NCI-H1436 treated with DMSO at 0.1 percent for 48 hours (cell line): Measurements from ENCODE around the gene RXRA.

Source experiments
- DNase-seq: peaks from one replicate; lab custom pipeline; 2025; lab: John Stamatoyannopoulos, UW

RXRA gene

GRCh38 chr9:134403682-134404301, 77.5 kb downstream of the RXRA start:
- DNase-seq: no peak

- DNase-seq: no peak
Measured at GRCh38 chr9:134404376-134405358, 78.4 kb downstream of the RXRA start.

- no peak for DNase-seq
Measured at GRCh38 chr9:134405527-134405926, 79.3 kb downstream of the RXRA start.

- no peak for DNase-seq
Measured at GRCh38 chr9:134406366-134407120, 80.3 kb downstream of the RXRA start.

GRCh38 chr9:134407121-134407779, 81.0 kb downstream of the RXRA start:
- DNase-seq: peak; percentile 1

- DNase-seq: no peak
Measured at GRCh38 chr9:134408389-134408788, 82.1 kb downstream of the RXRA start.

GRCh38 chr9:134408939-134409737, 82.9 kb downstream of the RXRA start:
- DNase-seq: no peak

GRCh38 chr9:134410071-134410834, 84.0 kb downstream of the RXRA start:
- DNase-seq: no peak

GRCh38 chr9:134410835-134411217, 84.6 kb downstream of the RXRA start:
- DNase-seq: no peak

- DNase-seq: no peak
Measured at GRCh38 chr9:134411440-134412297, 85.4 kb downstream of the RXRA start.

GRCh38 chr9:134412298-134412711, 86.0 kb downstream of the RXRA start:
- DNase-seq: no peak

GRCh38 chr9:134413112-134413715, 87.0 kb downstream of the RXRA start:
- DNase-seq: no peak

- peak; percentile 34 for DNase-seq
Measured at GRCh38 chr9:134413890-134414623, 87.8 kb downstream of the RXRA start.

GRCh38 chr9:134414900-134415425, 88.7 kb downstream of the RXRA start:
- DNase-seq: no peak

GRCh38 chr9:134416385-134417015, 90.2 kb downstream of the RXRA start:
- no peak for DNase-seq

GRCh38 chr9:134418354-134418753, 92.1 kb downstream of the RXRA start:
- DNase-seq: no peak

- no peak for DNase-seq
Measured at GRCh38 chr9:134419000-134419683, 92.9 kb downstream of the RXRA start.
